K562 (cell line): ENCODE results near the gene ACVR1C. TPM values are rescaled to one million over a fixed set of nuclear protein-coding genes. Genes with fewer than 3 reads are reported as not detected.

Experiments used
- ATAC-seq: fragments of 200-7000 bp; cut with Tn5 transposase; 3 replicates; pipeline ENCODE4 v1.9.1; 2020; ENCODE audit warnings: moderate library complexity
- BruUV-seq: library from RNA; stranded (reverse); fragments of 400-500 nt; replicated peaks from 2 replicates; lab custom pipeline; 2021; lab: Mats Ljungman, UMichigan
- CTCF ChIA-PET: fragments of 300-600 bp; formaldehyde crosslinking; extraction: SDS; loops from one replicate; lab custom pipeline; 2021; ENCODE audit warnings: low intra/inter-chr PET ratio; lab: Yijun Ruan, JAX
- POLR2A ChIA-PET: fragments of 300-600, 350-650 bp; sonication (Branson Sonifier 250); formaldehyde crosslinking; extraction: SDS; loops from one replicate; lab custom pipeline; 2021; ENCODE audit warnings: antibody characterized with exemption, inconsistent platforms; lab: Yijun Ruan, JAX
- DNase-seq, 4 experiments: peaks; one replicate each; pipeline versions ENCODE4 v3.0.0 to v3.0.0-alpha.2; 2011 to 2018; ENCODE audit warnings: low spot score in 3 of 4, mixed read lengths in 3 of 4; ENCODE audit errors: extremely low read depth in 1 of 4
- FAIRE-seq: peaks from 2 replicates; lab custom pipeline; 2011; peaks lifted over from hg19 to GRCh38; lab: Jason Lieb, UNC
- H2AFZ ChIP-seq: 2 replicates; pipeline ENCODE4 v1.6.0; 2011; ENCODE audit warnings: low read depth, low read length, control low read depth, inconsistent platforms
- H3K27ac ChIP-seq: fragments of 200-600 bp; 3 replicates; pipeline ENCODE4 v1.8.0; 2011; ENCODE audit warnings: low read depth, mild to moderate bottlenecking, control low read depth, inconsistent platforms, low read length, moderate library complexity, mixed read lengths; ENCODE audit errors: extremely low read depth
- H3K27me3 ChIP-seq, 2 experiments: fragments of 300-600 bp in 1 of 2; 2 replicates in 1 of 2; 3 replicates in 1 of 2; pipeline versions ENCODE4 v1.6.0 to v1.8.0; 2011; ENCODE audit warnings: inconsistent platforms in 2 of 2, low read length in 2 of 2, mild to moderate bottlenecking in 1 of 2, mixed read lengths in 1 of 2, moderate library complexity in 1 of 2; ENCODE audit not compliant: control insufficient read depth in 2 of 2, insufficient read depth in 2 of 2
- H3K36me3 ChIP-seq: fragments of 300-600 bp; 3 replicates; pipeline ENCODE4 v1.8.0; 2011; ENCODE audit warnings: mild to moderate bottlenecking, low read length, inconsistent platforms; ENCODE audit not compliant: control insufficient read depth, insufficient read depth
- H3K4me1 ChIP-seq, 2 experiments: fragments of 200-600 bp in 1 of 2; replicated peaks in 1 of 2; 2 replicates in 1 of 2; 3 replicates in 1 of 2; pipeline versions ENCODE4 v1.5.1 to v1.8.0; 2011; ENCODE audit warnings: inconsistent platforms in 2 of 2, low read length in 2 of 2, mild to moderate bottlenecking in 1 of 2, mixed read lengths in 1 of 2, moderate library complexity in 1 of 2; ENCODE audit not compliant: control insufficient read depth in 2 of 2, insufficient read depth in 2 of 2
- H3K4me2 ChIP-seq: 2 replicates; pipeline ENCODE4 v1.6.1; 2011; ENCODE audit warnings: low read length, control low read depth, inconsistent platforms, mixed read lengths; ENCODE audit not compliant: insufficient read depth
- H3K4me3 ChIP-seq: fragments of 200-600 bp; sonication (generic), shearing (Covaris generic); 2 replicates; pipeline ENCODE4 v1.5.1; 2016; ENCODE audit warnings: control low read depth, inconsistent platforms
- H3K79me2 ChIP-seq: fragments of 200-600 bp; 3 replicates; pipeline ENCODE4 v1.8.0; 2011; ENCODE audit warnings: low read length, inconsistent platforms; ENCODE audit not compliant: control insufficient read depth, insufficient read depth
- H3K9ac ChIP-seq, 2 experiments: 2 replicates each; pipeline versions ENCODE4 v1.6.0 to v1.6.1; 2011; ENCODE audit warnings: low read depth in 2 of 2, low read length in 2 of 2, control low read depth in 1 of 2, inconsistent platforms in 1 of 2, mild to moderate bottlenecking in 1 of 2, mixed read lengths in 1 of 2; ENCODE audit not compliant: insufficient read depth in 1 of 2
- H3K9me1 ChIP-seq: one replicate; pipeline ENCODE4 v1.6.0; 2011; ENCODE audit warnings: inconsistent platforms, mild to moderate bottlenecking, low read length, moderate library complexity; ENCODE audit not compliant: control insufficient read depth, insufficient read depth
- H3K9me3 ChIP-seq: replicated peaks from 2 replicates; pipeline ENCODE4 v1.5.1; 2011; ENCODE audit warnings: low read depth, low read length, inconsistent platforms; ENCODE audit not compliant: control insufficient read depth, insufficient read depth
- H4K20me1 ChIP-seq: replicated peaks from 2 replicates; pipeline ENCODE4 v1.6.1; 2011; ENCODE audit warnings: low read length, inconsistent platforms, mixed read lengths; ENCODE audit not compliant: control insufficient read depth, insufficient read depth
- CC2D1A ChIP-seq: fragments of 450-650 bp; IDR thresholded peaks from 2 replicates; pipeline ENCODE4 v1.6.1; 2017; ENCODE audit warnings: mild to moderate bottlenecking
- E2F6 ChIP-seq, 2 experiments: IDR thresholded peaks; 2 replicates each; pipeline ENCODE4 v1.6.1; 2011; ENCODE audit warnings: borderline replicate concordance in 1 of 2, control low read depth in 1 of 2, low read depth in 1 of 2, low read length in 1 of 2, mild to moderate bottlenecking in 1 of 2, mixed read lengths in 1 of 2, moderate library complexity in 1 of 2; ENCODE audit not compliant: insufficient read depth in 1 of 2, insufficient read length in 1 of 2, poor library complexity in 1 of 2, severe bottlenecking in 1 of 2; ENCODE audit errors: extremely low read depth in 1 of 2
- E2F8 ChIP-seq: fragments of 450-650 bp; IDR thresholded peaks from 2 replicates; pipeline ENCODE4 v1.7.1; 2018; ENCODE audit warnings: mild to moderate bottlenecking, low read depth; ENCODE audit not compliant: partially characterized antibody
- GATA2 ChIP-seq: sonication (generic); formaldehyde crosslinking; IDR thresholded peaks from 2 replicates; pipeline ENCODE4 v1.4.0; 2020; ENCODE audit warnings: mild to moderate bottlenecking, missing genetic modification reagents
- HNRNPK ChIP-seq: fragments of 200-400 bp; formaldehyde crosslinking; IDR thresholded peaks from one replicate; pipeline ENCODE4 v1.6.1; 2018; ENCODE audit warnings: mild to moderate bottlenecking, low read depth, low read length; ENCODE audit not compliant: poor library complexity, severe bottlenecking
- KLF6 ChIP-seq: fragments of 250-450 bp; sonication (Bioruptor Pico); IDR thresholded peaks from 2 replicates; pipeline ENCODE4 v1.4.0; 2020; ENCODE audit warnings: mild to moderate bottlenecking, moderate library complexity, borderline replicate concordance
- PHB2 ChIP-seq: fragments of 450-650 bp; IDR thresholded peaks from 2 replicates; pipeline ENCODE4 v1.6.1; 2017; ENCODE audit warnings: low read depth
- POLR2AphosphoS2 ChIP-seq: IDR thresholded peaks from 2 replicates; pipeline ENCODE4 v1.6.1; 2012; ENCODE audit warnings: low read length, improper control_type of control experiment
- RAD21 ChIP-seq, 2 experiments: fragments of 250-450 bp in 1 of 2; fragments of 450-650 bp in 1 of 2; sonication (Bioruptor Pico) in 1 of 2; formaldehyde crosslinking in 1 of 2; IDR thresholded peaks in 1 of 2; conservative IDR thresholded peaks in 1 of 2; 2 replicates each; pipeline versions ENCODE4 v1.4.0 to v1.8.0; 2020 to 2022; ENCODE audit warnings: mild to moderate bottlenecking in 2 of 2, moderate library complexity in 1 of 2
- SMAD1 ChIP-seq: fragments of 150-350 bp; IDR thresholded peaks from 2 replicates; pipeline ENCODE4 v1.6.1; 2014; ENCODE audit warnings: low read length, low read depth; ENCODE audit not compliant: partially characterized antibody
- ZKSCAN8 ChIP-seq: fragments of 200-800 bp; sonication (Bioruptor generic); IDR thresholded peaks from 2 replicates; pipeline ENCODE4 v1.6.1; 2016; ENCODE audit warnings: missing genetic modification characterization, missing compliant biosample characterization
- ZNF76 ChIP-seq: fragments of 250-450 bp; sonication (Bioruptor Pico); IDR thresholded peaks from 2 replicates; pipeline ENCODE4 v1.4.0; 2020; ENCODE audit warnings: mild to moderate bottlenecking, moderate library complexity, borderline replicate concordance
- WGBS: fragments of 100-300 bp; shearing (Covaris generic); methylation state at CpG from one replicate; pipeline ENCODE4 v1.1.6; 2016; ENCODE audit warnings: low coverage, mixed read lengths; ENCODE audit not compliant: insufficient coverage; ENCODE audit errors: missing lambda C conversion rate; 5-methylcytosine and 5-hydroxymethylcytosine counted together
- in situ Hi-C: fragments of 300-500 bp; cut with MboI; formaldehyde crosslinking; loops from 4 replicates; pipeline ENCODE4 v1.15.0; 2018; ENCODE audit warnings: inconsistent platforms, mixed read lengths
- intact Hi-C: fragments of 100-400 bp; cut with micrococcal nuclease; formaldehyde crosslinking; loops from 2 replicates; pipeline ENCODE4 v1.14.2; 2022
- polyA plus RNA-seq, 8 experiments: library from polyadenylated mRNA; depleted of rRNA in 4 of 8; stranded (reverse) in 5 of 8; unstranded in 3 of 8; fragments of >200 nt; fragmentation: Nextera tagmentation in 2 of 8; fragmentation: Illumina TruSeq in 1 of 8; extraction: Ambion mirVana in 2 of 8; extraction: Trizol in 1 of 8; gene quantifications; 2 replicates each; pipeline versions ENCODE4 v1.2.1 to v1.2.3, GENCODE V29; 2011 to 2014; ENCODE audit warnings: inconsistent platforms in 1 of 8, missing spikeins in 1 of 8
- total RNA-seq, 7 experiments: library from RNA; depleted of rRNA in 6 of 7; stranded (reverse); fragments of >200 nt in 6 of 7; fragmentation: Illumina TruSeq in 2 of 7; extraction: Trizol in 2 of 7; gene quantifications; 2 replicates each; pipeline versions ENCODE4 v1.2.1 to v1.2.3, GENCODE V29; 2011 to 2021; ENCODE audit warnings: low replicate concordance in 1 of 7

ACVR1C gene
- total and polyA plus RNA-seq, 9 of the 15 experiments (the other 6 are each of a cell fraction or from before 2014, with no cell fraction given), result 0.05 to 0.58 (median 0.28) TPM

- ChIA-PET CTCF (no interaction called here), POLR2A (interaction anchor here (0.7 to 1.4 kb wide), 2 partner anchors 9 to 144 kb away, joined by 3 to 4 read pairs; no protein-coding TSS in a partner anchor)
- H3K79me2 ChIP-seq, result no peaks in the 10 kb centered on the region
- H2AFZ ChIP-seq, result no peak overlapping the region
- peaks cover 0 to 5% of the 10 kb centered on the region in 2 experiments; a peak in 3 of 5 replicates for H3K27me3 ChIP-seq
- no peaks in the 10 kb centered on the region for H3K9me3 ChIP-seq
- no TSS peak for BruUV-seq
- no peaks in the 10 kb centered on the region for H3K36me3 ChIP-seq
- FAIRE-seq, result no peak
- H3K9me1 ChIP-seq, result no peaks in the 10 kb centered on the region
- H4K20me1 ChIP-seq, result no peaks in the 10 kb centered on the region
- H3K27ac ChIP-seq, result no peak overlapping the region
- no peak for ATAC-seq
- no peak overlapping the region for H3K4me3 ChIP-seq
- 0% methylated on average over 1 of the region's 1 CpG for WGBS
- no peak overlapping the region for H3K9ac ChIP-seq
- no peak for TF ChIP-seq ZKSCAN8 (CRISPR knock-in tag)
- no peak for TF ChIP-seq HNRNPK
- in situ Hi-C loops, result no loop called here
- no peaks in the 10 kb centered on the region for H3K4me1 ChIP-seq
- H3K4me2 ChIP-seq, result no peak overlapping the region
- intact Hi-C loops, result no loop called here
- no peak for DNase-seq
Observed at GRCh38 chr2:157657858-157658257, 29.2 kb upstream of the ACVR1C start.

- ChIA-PET CTCF (no interaction called here), POLR2A (interaction anchor here (0.7 to 1.6 kb wide), 4 partner anchors 10 to 144 kb away, joined by 3 to 6 read pairs (median 4); no protein-coding TSS in a partner anchor)
- intact Hi-C loops (no loop called here), in situ Hi-C loops (no loop called here)
- no peak for FAIRE-seq
- no peak for ATAC-seq
- Histone ChIP-seq H3K9me1 (no peaks in the 10 kb centered on the region), H3K9me3 (no peaks in the 10 kb centered on the region), H3K4me1 (no peaks in the 10 kb centered on the region), H3K36me3 (no peaks in the 10 kb centered on the region), H3K27me3 (peaks cover 0 to 2% of the 10 kb centered on the region in 2 experiments; a peak in 3 of 5 replicates), H3K9ac (no peak overlapping the region), H3K4me2 (no peak overlapping the region), H3K4me3 (no peak overlapping the region), H4K20me1 (no peaks in the 10 kb centered on the region), H3K27ac (no peak overlapping the region), H3K79me2 (no peaks in the 10 kb centered on the region), H2AFZ (no peak overlapping the region)
- DNase-seq, result no peak
- 0% methylated on average over 4 of the region's 4 CpGs for WGBS
- no TSS peak for BruUV-seq
- TF ChIP-seq CC2D1A, result no peak
- no peak for TF ChIP-seq POLR2AphosphoS2
- no peak for TF ChIP-seq SMAD1
- no peak for TF ChIP-seq E2F8
- no peak for TF ChIP-seq RAD21 (CRISPR knock-in tag; conservative IDR thresholded peaks at IDR 0.05 in 1 of 2, IDR thresholded peaks at IDR 0.05 in 1 of 2)
- TF ChIP-seq ZNF76 (CRISPR knock-in tag), result no peak
- no peak for TF ChIP-seq PHB2
- no peak for TF ChIP-seq GATA2
- no peak for TF ChIP-seq KLF6 (CRISPR knock-in tag)
- TF ChIP-seq E2F6 (IDR thresholded peaks at IDR 0.05; ENCODE audit: borderline replicate concordance in 1 of 2, extremely low read depth in 1 of 2, insufficient read depth in 1 of 2, insufficient read length in 1 of 2, low read depth in 1 of 2, low read length in 1 of 2, poor library complexity in 1 of 2, severe bottlenecking in 1 of 2), result no peak
Observed at GRCh38 chr2:157657101-157657500, 28.4 kb upstream of the ACVR1C start.
